ENCODE measurements around the gene STX8.

Gene STX8

DNA sequence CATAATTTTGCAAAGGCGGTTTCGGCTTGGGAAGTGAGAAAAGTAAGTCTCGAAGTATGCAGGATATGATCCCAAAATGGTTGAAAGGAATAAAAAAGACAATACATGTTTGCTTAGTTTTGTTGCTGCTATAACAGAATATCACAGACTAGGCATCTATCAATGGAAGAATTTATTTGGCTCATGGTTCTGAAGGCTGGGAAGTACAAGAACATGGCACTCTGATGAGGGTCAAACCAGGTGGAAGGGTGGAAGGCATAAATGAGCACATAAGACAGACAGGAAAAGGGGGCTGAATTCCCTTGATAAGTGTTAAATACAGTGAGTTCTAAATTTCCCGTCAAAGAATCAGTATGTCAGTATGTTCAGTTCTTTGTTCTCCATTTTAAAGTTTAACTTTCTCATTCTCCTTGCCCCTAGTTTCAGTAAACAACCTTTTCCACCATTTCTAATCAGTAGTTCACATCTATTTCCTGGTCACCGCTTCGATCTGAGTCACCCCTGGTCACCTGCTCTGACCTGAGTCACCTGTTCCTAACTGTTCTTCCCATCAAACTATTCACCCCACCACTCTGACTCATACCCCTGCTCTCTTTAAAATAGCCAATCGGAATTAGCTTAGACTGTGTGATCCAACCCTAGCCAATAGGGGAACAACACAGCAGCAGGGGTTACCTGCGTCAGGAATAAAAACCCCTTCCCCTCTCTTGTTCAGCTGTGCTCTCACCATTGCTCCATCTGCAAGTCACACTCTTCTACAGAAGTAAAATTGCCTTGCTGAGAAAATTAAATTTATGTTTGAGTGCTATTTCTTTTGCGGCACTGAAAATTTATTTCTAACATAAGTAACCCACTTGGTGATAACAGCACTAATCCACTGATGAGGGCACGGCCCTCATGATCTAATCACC lies 240.8 kb downstream of the STX8 start:
- TF ChIP-seq, protein P1, sequence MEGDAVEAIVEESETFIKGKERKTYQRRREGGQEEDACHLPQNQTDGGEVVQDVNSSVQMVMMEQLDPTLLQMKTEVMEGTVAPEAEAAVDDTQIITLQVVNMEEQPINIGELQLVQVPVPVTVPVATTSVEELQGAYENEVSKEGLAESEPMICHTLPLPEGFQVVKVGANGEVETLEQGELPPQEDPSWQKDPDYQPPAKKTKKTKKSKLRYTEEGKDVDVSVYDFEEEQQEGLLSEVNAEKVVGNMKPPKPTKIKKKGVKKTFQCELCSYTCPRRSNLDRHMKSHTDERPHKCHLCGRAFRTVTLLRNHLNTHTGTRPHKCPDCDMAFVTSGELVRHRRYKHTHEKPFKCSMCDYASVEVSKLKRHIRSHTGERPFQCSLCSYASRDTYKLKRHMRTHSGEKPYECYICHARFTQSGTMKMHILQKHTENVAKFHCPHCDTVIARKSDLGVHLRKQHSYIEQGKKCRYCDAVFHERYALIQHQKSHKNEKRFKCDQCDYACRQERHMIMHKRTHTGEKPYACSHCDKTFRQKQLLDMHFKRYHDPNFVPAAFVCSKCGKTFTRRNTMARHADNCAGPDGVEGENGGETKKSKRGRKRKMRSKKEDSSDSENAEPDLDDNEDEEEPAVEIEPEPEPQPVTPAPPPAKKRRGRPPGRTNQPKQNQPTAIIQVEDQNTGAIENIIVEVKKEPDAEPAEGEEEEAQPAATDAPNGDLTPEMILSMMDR (IDR thresholded peaks at IDR 0.05; ENCODE audit: unreplicated experiment in 3 of 3): no peak
- Mint-ChIP-seq H3K4me3 (no peak overlapping the region), H3K36me3 (ENCODE audit: low read depth) (peaks cover 14% of the 10 kb centered on the region), H3K9me3 (peaks cover 19% of the 10 kb centered on the region), H3K27me3 (ENCODE audit: low read depth) (no peaks in the 10 kb centered on the region), H3K27ac (no peak overlapping the region), H3K4me1 (peaks cover 4% of the 10 kb centered on the region)

GRCh38 chr17:9332132-9332494 lies 243.5 kb downstream of the STX8 start:
- H3K27me3 Mint-ChIP-seq (ENCODE audit: low read depth): no peaks in the 10 kb centered on the region
- no peak overlapping the region for H3K27ac Mint-ChIP-seq
- peaks cover 14% of the 10 kb centered on the region for H3K36me3 Mint-ChIP-seq (ENCODE audit: low read depth)
- no peak overlapping the region for H3K4me3 Mint-ChIP-seq
- H3K9me3 Mint-ChIP-seq: peaks cover 16% of the 10 kb centered on the region
- peaks cover 4% of the 10 kb centered on the region for H3K4me1 Mint-ChIP-seq
- TF ChIP-seq, protein P1 (IDR thresholded peaks at IDR 0.05; ENCODE audit: unreplicated experiment in 3 of 3): no peak

GRCh38 chr17:9331279-9332131 lies 244.1 kb downstream of the STX8 start:
- TF ChIP-seq, protein P1 (IDR thresholded peaks at IDR 0.05; ENCODE audit: unreplicated experiment in 3 of 3): no peak
- peaks cover 16% of the 10 kb centered on the region for H3K9me3 Mint-ChIP-seq
- H3K27ac Mint-ChIP-seq: peak overlapping the region in 2 of 3 experiments; percentile 42 to 61
- H3K4me1 Mint-ChIP-seq: peaks cover 4% of the 10 kb centered on the region
- H3K4me3 Mint-ChIP-seq: no peak overlapping the region
- no peaks in the 10 kb centered on the region for H3K27me3 Mint-ChIP-seq (ENCODE audit: low read depth)
- H3K36me3 Mint-ChIP-seq (ENCODE audit: low read depth): peaks cover 14% of the 10 kb centered on the region

DNA sequence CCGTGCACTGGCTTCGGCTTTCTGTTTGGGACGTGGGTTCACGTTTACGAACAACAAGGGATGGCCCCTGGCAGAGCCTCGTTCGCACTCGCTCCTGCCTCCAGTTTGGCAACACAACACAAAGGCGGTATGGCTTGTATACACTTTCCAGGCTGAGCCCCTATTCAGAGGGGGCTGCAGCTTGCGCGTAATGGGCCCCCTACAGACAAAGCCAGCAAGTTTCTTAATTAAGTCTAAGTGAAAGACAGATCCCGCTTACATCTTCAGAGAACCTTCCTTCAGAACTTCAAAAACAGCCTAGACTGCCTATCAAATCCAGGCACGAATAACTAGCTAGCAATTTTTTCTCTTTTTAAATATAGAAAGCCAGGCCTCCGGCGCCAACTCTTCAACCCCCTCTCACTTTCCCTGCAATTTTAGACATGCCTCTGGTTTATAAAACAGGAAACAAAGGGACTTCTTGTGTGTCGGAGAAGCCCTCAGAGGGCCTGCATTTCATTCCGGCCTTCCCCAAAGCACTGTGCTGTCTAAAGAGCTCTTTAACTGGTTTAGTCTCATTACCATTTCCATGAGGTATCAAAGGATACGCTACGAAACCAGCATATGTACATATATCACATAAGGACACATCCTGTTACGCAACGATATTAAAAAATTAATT lies 244.9 kb downstream of the STX8 start:
- TF ChIP-seq, protein P1 (IDR thresholded peaks at IDR 0.05; ENCODE audit: unreplicated experiment in 3 of 3): no peak
- no peaks in the 10 kb centered on the region for H3K27me3 Mint-ChIP-seq (ENCODE audit: low read depth)
- peaks cover 4% of the 10 kb centered on the region for H3K4me1 Mint-ChIP-seq
- H3K27ac Mint-ChIP-seq: peak overlapping the region in 1 of 3 experiments; percentile 53
- peaks cover 14% of the 10 kb centered on the region for H3K9me3 Mint-ChIP-seq
- H3K36me3 Mint-ChIP-seq (ENCODE audit: low read depth): peaks cover 13% of the 10 kb centered on the region
- no peak overlapping the region for H3K4me3 Mint-ChIP-seq

DNA sequence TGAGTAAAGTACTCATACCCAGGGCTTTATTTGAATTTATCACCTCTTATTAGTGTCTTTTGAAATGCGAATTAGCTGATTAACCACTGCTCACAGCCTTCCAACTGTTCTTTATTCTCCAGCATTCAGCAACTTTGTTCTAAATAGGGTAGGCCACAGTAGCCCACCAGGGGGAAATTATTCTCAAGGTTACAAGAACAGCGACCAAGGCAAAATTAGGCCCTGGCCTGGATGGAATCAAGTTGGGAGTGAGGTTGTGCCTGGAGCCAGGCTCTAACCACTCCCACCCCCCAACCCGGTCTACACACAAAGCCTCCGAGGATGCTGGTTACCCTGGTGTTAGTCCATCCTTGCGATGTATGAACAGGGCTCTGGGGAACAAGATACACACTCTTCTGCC lies 245.5 kb downstream of the STX8 start:
- H3K4me1 Mint-ChIP-seq: peaks cover 4% of the 10 kb centered on the region

More for the DNA sequence above, 245.5 kb downstream of the STX8 start:
- H3K36me3 Mint-ChIP-seq (ENCODE audit: low read depth): peaks cover 8% of the 10 kb centered on the region
- no peak overlapping the region for H3K27ac Mint-ChIP-seq
- peaks cover 10% of the 10 kb centered on the region for H3K9me3 Mint-ChIP-seq
- no peaks in the 10 kb centered on the region for H3K27me3 Mint-ChIP-seq (ENCODE audit: low read depth)
- H3K4me3 Mint-ChIP-seq: no peak overlapping the region
- TF ChIP-seq, protein P1 (IDR thresholded peaks at IDR 0.05; ENCODE audit: unreplicated experiment in 3 of 3): no peak

All from nephron (organoid).